Osteocyte (in vitro differentiated cells): Measurements from ENCODE around the gene TSSC4. TPM values are rescaled to one million over a fixed set of nuclear protein-coding genes. Genes with fewer than 3 reads are reported as not detected.

Source experiments
- DNase-seq: peaks from one replicate; pipeline ENCODE4 v3.0.0; 2021; ENCODE audit warnings: mixed read lengths; ENCODE audit not compliant: unreplicated experiment; ENCODE audit errors: extremely low spot score
- H3K27ac Mint-ChIP-seq: one replicate; pipeline ENCODE4 v1.8.0; 2021; ENCODE audit warnings: mild to moderate bottlenecking, mixed read lengths; ENCODE audit not compliant: unreplicated experiment
- H3K27me3 Mint-ChIP-seq: one replicate; pipeline ENCODE4 v1.8.0; 2021; ENCODE audit warnings: mixed read lengths; ENCODE audit not compliant: unreplicated experiment
- H3K36me3 Mint-ChIP-seq: one replicate; pipeline ENCODE4 v1.8.0; 2021; ENCODE audit warnings: mixed read lengths; ENCODE audit not compliant: unreplicated experiment
- H3K4me1 Mint-ChIP-seq: one replicate; pipeline ENCODE4 v1.8.0; 2021; ENCODE audit warnings: mixed read lengths; ENCODE audit not compliant: unreplicated experiment
- H3K4me3 Mint-ChIP-seq: one replicate; pipeline ENCODE4 v1.8.0; 2021; ENCODE audit warnings: mild to moderate bottlenecking, moderate library complexity, mixed read lengths; ENCODE audit not compliant: unreplicated experiment
- H3K9me3 Mint-ChIP-seq: one replicate; pipeline ENCODE4 v1.8.0; 2021; ENCODE audit warnings: mixed read lengths; ENCODE audit not compliant: unreplicated experiment
- total RNA-seq: library from RNA; stranded (reverse); gene quantifications from 2 replicates; pipeline ENCODE4 v1.2.1, GENCODE V29; 2021
- TF ChIP-seq, protein P1 (sequence below): fragments of 200-600 bp; sonication (generic); IDR thresholded peaks from 2 replicates; pipeline ENCODE4 v1.5.0; 2021; ENCODE audit warnings: antibody characterized with exemption, mild to moderate bottlenecking, moderate library complexity

The TSSC4 gene
- total RNA-seq, 1 donor from 2014 or later, result 50.6 TPM

DNA sequence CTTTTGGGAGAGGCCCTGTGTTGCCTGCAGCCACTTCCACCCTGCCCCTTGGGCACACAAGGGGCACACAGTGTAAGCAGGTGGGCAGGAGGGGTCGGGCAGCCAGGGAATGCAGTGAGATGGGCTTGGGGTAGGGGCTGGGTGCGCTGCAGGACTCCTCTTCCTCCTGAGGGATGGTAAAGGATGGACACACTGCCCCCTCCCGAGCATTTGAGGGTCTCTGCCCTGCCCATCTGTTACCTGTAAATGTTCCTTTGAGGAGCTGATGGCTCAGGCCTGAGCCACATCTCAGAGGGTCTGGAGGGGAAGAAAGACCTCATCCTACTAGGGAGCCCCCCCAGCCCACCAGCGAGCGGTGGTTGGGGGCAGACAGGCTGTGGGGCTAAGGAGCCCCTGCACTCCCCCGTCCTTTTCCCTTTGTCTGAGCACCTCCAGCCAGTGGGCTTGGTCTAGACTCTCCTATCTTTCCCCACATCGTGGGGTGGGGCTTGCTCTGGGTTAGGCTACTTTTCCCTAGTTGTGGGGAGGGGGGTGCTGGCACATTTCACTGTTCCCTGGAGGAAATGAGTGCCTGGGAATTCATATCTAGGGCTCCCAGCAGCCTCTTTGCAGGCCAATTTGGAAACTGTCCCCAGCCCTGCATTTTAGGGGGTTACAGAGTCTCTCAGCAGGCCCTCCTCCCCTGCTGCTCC lies 1.7 kb upstream of the TSSC4 start:
- Mint-ChIP-seq H3K27me3 (no peaks in the 10 kb centered on the region), H3K4me1 (peaks cover 26% of the 10 kb centered on the region), H3K27ac (peak overlapping the region; percentile 86), H3K4me3 (peak overlapping the region; percentile 87), H3K9me3 (no peaks in the 10 kb centered on the region), H3K36me3 (peaks cover 2% of the 10 kb centered on the region)
- TF ChIP-seq, protein P1, sequence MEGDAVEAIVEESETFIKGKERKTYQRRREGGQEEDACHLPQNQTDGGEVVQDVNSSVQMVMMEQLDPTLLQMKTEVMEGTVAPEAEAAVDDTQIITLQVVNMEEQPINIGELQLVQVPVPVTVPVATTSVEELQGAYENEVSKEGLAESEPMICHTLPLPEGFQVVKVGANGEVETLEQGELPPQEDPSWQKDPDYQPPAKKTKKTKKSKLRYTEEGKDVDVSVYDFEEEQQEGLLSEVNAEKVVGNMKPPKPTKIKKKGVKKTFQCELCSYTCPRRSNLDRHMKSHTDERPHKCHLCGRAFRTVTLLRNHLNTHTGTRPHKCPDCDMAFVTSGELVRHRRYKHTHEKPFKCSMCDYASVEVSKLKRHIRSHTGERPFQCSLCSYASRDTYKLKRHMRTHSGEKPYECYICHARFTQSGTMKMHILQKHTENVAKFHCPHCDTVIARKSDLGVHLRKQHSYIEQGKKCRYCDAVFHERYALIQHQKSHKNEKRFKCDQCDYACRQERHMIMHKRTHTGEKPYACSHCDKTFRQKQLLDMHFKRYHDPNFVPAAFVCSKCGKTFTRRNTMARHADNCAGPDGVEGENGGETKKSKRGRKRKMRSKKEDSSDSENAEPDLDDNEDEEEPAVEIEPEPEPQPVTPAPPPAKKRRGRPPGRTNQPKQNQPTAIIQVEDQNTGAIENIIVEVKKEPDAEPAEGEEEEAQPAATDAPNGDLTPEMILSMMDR, result no peak
- no peak for DNase-seq

DNA sequence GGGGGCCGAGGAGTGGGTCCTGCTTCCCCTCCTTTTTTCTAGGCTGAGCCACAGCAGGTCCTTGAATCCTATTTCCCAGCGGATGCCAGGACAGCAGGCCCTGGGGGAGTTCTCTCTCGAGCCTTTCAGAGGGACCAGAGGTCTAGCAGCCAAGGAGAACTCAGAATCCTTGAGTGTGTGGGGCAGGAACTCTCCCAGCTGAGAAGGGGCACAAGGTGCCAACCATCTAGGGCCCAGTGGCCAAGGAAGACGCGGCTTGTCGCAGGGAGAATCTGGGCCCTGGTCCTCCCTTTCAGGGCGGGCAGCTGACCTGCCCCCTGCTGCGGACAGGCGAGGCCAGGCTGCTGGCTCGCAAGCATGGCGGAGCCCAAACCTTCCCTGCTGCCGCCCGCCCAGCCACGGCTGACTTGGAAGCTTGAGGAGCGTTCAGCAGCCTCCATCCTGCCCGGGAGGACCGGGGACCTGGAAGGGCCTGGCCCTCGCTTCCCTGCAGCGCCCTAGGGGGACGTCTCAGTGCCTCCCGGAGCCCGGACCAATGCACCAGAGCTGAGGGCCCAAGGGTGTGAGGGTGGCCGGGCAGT lies 972 bp upstream of the TSSC4 start:
- TF ChIP-seq, protein P1, result no peak

DNA sequence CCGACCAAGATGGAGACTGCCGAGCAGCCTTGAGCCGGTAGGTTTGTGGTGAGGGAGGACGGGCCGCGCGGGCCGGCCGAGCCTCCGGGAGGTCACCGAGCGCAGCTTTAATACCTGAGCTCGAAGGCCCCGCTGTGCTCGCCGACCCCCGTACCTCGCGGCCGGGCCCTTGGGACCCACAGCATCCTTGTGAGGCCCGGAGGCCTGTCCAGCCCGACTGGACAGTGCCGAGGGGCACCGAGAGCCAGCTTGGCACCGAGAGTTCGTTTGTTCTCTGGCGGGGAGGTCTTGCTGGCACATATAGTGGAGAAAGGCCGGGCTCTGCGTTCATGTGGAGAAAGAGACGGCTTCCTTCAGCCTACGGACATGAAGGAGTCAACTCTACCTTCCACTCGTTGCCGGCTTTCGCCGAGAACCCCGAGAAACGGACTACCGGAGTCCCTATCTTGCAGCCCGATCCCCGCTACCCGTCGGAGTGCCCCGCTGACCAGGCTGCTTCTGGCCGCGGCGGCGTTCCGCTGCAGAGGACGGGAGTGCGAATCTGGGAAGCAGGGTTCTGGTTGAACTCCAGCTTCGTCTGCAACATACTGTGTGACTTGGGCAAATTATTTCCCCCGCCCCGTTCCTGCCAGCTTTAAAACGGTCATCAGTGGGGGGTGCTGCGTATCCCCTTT lies 349 bp downstream of the TSSC4 start:
- Mint-ChIP-seq H3K9me3 (no peaks in the 10 kb centered on the region), H3K4me3 (peak overlapping the region; percentile 87), H3K36me3 (peaks cover 2% of the 10 kb centered on the region), H3K27ac (peak overlapping the region; percentile 86), H3K27me3 (no peaks in the 10 kb centered on the region), H3K4me1 (peaks cover 26% of the 10 kb centered on the region)
- TF ChIP-seq, protein P1, result no peak
- DNase-seq, result no peak

More for the DNA sequence above, 972 bp upstream of the TSSC4 start:
- H3K27me3 Mint-ChIP-seq, result no peaks in the 10 kb centered on the region
- H3K9me3 Mint-ChIP-seq, result no peaks in the 10 kb centered on the region
- DNase-seq, result no peak
- peak overlapping the region; percentile 86 for H3K27ac Mint-ChIP-seq
- peaks cover 2% of the 10 kb centered on the region for H3K36me3 Mint-ChIP-seq
- peak overlapping the region; percentile 87 for H3K4me3 Mint-ChIP-seq
- H3K4me1 Mint-ChIP-seq, result peaks cover 26% of the 10 kb centered on the region

DNA sequence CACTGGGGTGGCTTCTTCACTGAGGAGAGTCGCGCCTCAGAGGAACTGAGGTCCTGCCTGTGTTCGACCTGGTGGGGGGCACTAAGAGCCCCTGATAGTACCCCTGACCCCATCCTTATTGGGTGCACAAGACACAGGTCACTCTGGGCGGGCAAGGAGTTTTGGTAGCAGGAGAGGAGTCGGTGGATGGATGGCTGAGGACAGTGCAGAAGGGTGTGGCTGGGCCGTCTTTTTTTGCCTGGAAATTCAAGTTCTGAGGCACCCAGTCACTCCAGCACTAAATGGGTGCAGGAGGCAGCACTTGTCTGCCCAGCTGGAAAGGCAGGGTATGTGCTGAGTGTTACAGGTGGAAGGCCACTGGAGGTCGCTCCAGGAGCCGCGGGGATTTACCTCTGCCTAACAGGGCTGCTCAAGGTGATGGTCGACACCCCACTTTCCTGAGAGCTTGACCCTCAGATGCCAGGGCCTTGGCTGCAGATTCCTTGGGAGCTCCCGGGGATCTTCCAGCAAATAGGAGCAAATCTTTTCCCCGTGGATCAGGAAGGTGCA lies 960 bp downstream of the TSSC4 start:
- Mint-ChIP-seq H3K27ac (peak overlapping the region; percentile 86), H3K9me3 (no peaks in the 10 kb centered on the region), H3K27me3 (no peaks in the 10 kb centered on the region), H3K4me1 (peaks cover 26% of the 10 kb centered on the region), H3K4me3 (peak overlapping the region; percentile 87), H3K36me3 (peaks cover 2% of the 10 kb centered on the region)
- TF ChIP-seq, protein P1, result no peak
- DNase-seq, result no peak

DNA sequence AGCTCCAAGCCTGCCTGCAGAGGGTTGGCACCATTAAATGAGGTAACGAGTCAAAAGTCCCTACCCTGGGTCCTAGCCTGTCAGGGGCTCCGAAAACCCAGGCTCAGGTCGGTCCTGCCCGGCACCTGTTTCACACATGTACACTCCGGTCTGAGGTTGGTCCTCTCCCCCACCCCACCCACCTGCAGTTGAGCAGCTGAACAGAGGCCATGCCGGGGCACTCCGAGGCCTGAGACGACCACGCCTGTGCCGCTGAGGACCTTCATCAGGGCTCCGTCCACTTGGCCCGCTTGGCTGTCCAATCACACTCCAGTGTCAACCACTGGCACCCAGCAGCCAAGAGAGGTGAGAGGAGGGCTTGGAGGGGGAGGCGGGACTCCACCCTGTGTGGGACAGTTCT lies 1.6 kb downstream of the TSSC4 start:
- TF ChIP-seq, protein P1, result no peak
- no peak overlapping the region for H3K27ac Mint-ChIP-seq
- DNase-seq, result no peak
- no peaks in the 10 kb centered on the region for H3K36me3 Mint-ChIP-seq
- no peaks in the 10 kb centered on the region for H3K9me3 Mint-ChIP-seq
- H3K27me3 Mint-ChIP-seq, result no peaks in the 10 kb centered on the region
- peaks cover 26% of the 10 kb centered on the region for H3K4me1 Mint-ChIP-seq
- H3K4me3 Mint-ChIP-seq, result peak overlapping the region; percentile 87
